Spleen (tissue), 11 donors: ENCODE data around the gene MAMLD1. TPM values are rescaled to one million over a fixed set of nuclear protein-coding genes. Genes with fewer than 3 reads are reported as not detected.

Source experiments
- DNase-seq: peaks from one replicate; pipeline ENCODE4 v3.0.0-alpha.2; 2020
- H3K27ac ChIP-seq, 8 donors: fragments of 200-600 bp; sonication (generic) in 7 of 8; 1 replicate in 4 of 8; 2 replicates in 4 of 8; pipeline versions ENCODE4 v1.5.0 to v1.8.0; 2016 to 2021; ENCODE audit warnings: inconsistent platforms in 4 of 8, mild to moderate bottlenecking in 4 of 8, moderate library complexity in 1 of 8
- H3K27me3 ChIP-seq, 7 donors: fragments of 200-600 bp; sonication (generic) in 6 of 7; replicated peaks in 1 of 7; 1 replicate in 4 of 7; 2 replicates in 3 of 7; pipeline versions ENCODE4 v1.5.0 to v1.8.0; 2016 to 2021; ENCODE audit warnings: inconsistent platforms in 3 of 7, mild to moderate bottlenecking in 1 of 7
- H3K36me3 ChIP-seq, 6 donors: fragments of 200-600 bp; sonication (generic) in 5 of 6; 1 replicate in 4 of 6; 2 replicates in 2 of 6; pipeline versions ENCODE4 v1.5.0 to v1.8.0; 2016 to 2021; ENCODE audit warnings: inconsistent platforms in 2 of 6
- H3K4me1 ChIP-seq, 6 donors: fragments of 200-600 bp; sonication (generic) in 5 of 6; 1 replicate in 3 of 6; 2 replicates in 3 of 6; pipeline versions ENCODE4 v1.5.0 to v1.8.0; 2016 to 2021; ENCODE audit warnings: inconsistent platforms in 3 of 6
- H3K4me3 ChIP-seq, 8 donors: fragments of 200-600 bp; sonication (generic) in 7 of 8; 1 replicate in 4 of 8; 2 replicates in 4 of 8; pipeline versions ENCODE4 v1.5.0 to v1.8.0; 2016 to 2021; ENCODE audit warnings: inconsistent platforms in 4 of 8, mild to moderate bottlenecking in 4 of 8, moderate library complexity in 2 of 8
- H3K9me3 ChIP-seq, 8 donors: fragments of 200-600 bp; sonication (generic) in 7 of 8; 1 replicate in 4 of 8; 2 replicates in 4 of 8; pipeline versions ENCODE4 v1.5.0 to v1.8.0; 2016 to 2021; ENCODE audit warnings: inconsistent platforms in 4 of 8
- CTCF ChIP-seq, 11 experiments: fragments of 200-600 bp in 7 of 11; fragments of 450-650 bp in 4 of 11; sonication (generic) in 4 of 11; IDR thresholded peaks in 8 of 11; conservative IDR thresholded peaks in 3 of 11; 1 replicate in 7 of 11; 2 replicates in 4 of 11; pipeline versions ENCODE4 v1.4.0 to v1.8.0; 2016 to 2021; ENCODE audit warnings: antibody characterized with exemption in 11 of 11, inconsistent platforms in 4 of 11, mild to moderate bottlenecking in 1 of 11
- POLR2A ChIP-seq, 3 donors: fragments of 450-650 bp; IDR thresholded peaks; one replicate each; pipeline ENCODE4 v1.5.1; 2017; ENCODE audit warnings: antibody characterized with exemption in 3 of 3, mild to moderate bottlenecking in 1 of 3
- POLR2AphosphoS5 ChIP-seq, 3 donors: sonication (generic); formaldehyde crosslinking; IDR thresholded peaks; one replicate each; pipeline ENCODE4 v1.5.1; 2017; ENCODE audit warnings: antibody characterized with exemption in 3 of 3
- WGBS, 5 donors: extraction: QIAGEN DNeasy Blood & Tissue Kit in 3 of 5; methylation state at CpG; one replicate each; pipeline versions ENCODE4 v1.1.5 to v1.1.7; 2013 to 2018; 5-methylcytosine and 5-hydroxymethylcytosine counted together
- intact Hi-C: fragments of 100-400 bp; cut with DNase I; formaldehyde crosslinking; loops from one replicate; pipeline ENCODE4 v1.15.0; 2023; ENCODE audit warnings: low total_unique reads
- polyA plus RNA-seq, 3 donors: library from polyadenylated mRNA; stranded (reverse); fragments of 200-250 nt; gene quantifications; one replicate each; pipeline ENCODE4 v1.2.1, GENCODE V29; 2013
- total RNA-seq, 7 donors: library from RNA; depleted of rRNA in 3 of 7; stranded (reverse); fragments of >200 nt in 3 of 7; fragmentation: NEBNext Ultra II Directional in 4 of 7; extraction: Animal tissue kit (Norgen Biotek cat#: 25700) in 4 of 7; gene quantifications; one replicate each; pipeline versions ENCODE4 v1.1.0 to v1.2.1, GENCODE V29; 2016 to 2021
- donor health status: healthy with polysubstance abuse.
- donor health status: DM: no; HTN: no; CAD: no; lungs with moderate emphysema.
- donor health status: DM: no; HTN: no; CAD: no.
- donor health status: Bipolar disorder and iron deficiency.
- donor health status: healthy.
- donor health status: DM: no; HTN: no; CAD: no.
- donor health status: DM: yes; HTN: yes; CAD: no.

Gene MAMLD1
- total and polyA plus RNA-seq, 10 donors = 1.2 to 7.3 (median 3.7) TPM

GRCh38 chrX:150364347-150365050 is 1.4 kb downstream of the MAMLD1 start:
- WGBS, 5 donors = 0 to 48% (median 17%) methylated on average over 52 to 66 of the region's 66 CpGs; no CpG with 5 or more reads in 1 of the 5 donors
- Histone ChIP-seq H3K27ac (peak overlapping the region in 7 of 8 donors; percentile 53 to 86 (median 75)), H3K9me3 (peaks cover 0 to 3% (median 0%) of the 10 kb centered on the region in 8 donors), H3K4me3 (peak overlapping the region; percentile 22 to 77 (median 52)), H3K27me3 (peaks cover 0 to 53% (median 14%) of the 10 kb centered on the region in 7 donors), H3K36me3 (no peaks in the 10 kb centered on the region), H3K4me1 (peaks cover 0 to 53% (median 26%) of the 10 kb centered on the region in 6 donors)
- peak; percentile 82 for DNase-seq
- no peak for TF ChIP-seq POLR2A (IDR thresholded peaks at IDR 0.05)
- TF ChIP-seq POLR2AphosphoS5 (IDR thresholded peaks at IDR 0.05) = no peak
- TF ChIP-seq CTCF (IDR thresholded peaks at IDR 0.05 in 8 of 11, conservative IDR thresholded peaks at IDR 0.05 in 3 of 11) = no peak
- intact Hi-C loops = no loop called here

GRCh38 chrX:150365051-150365989 is 2.2 kb downstream of the MAMLD1 start:
- Histone ChIP-seq H3K27ac (peak overlapping the region in 7 of 8 donors; percentile 53 to 86 (median 81)), H3K4me1 (peaks cover 0 to 53% (median 26%) of the 10 kb centered on the region in 6 donors), H3K9me3 (peaks cover 0 to 3% (median 0%) of the 10 kb centered on the region in 8 donors), H3K27me3 (peaks cover 0 to 52% (median 14%) of the 10 kb centered on the region in 7 donors), H3K36me3 (no peaks in the 10 kb centered on the region), H3K4me3 (peak overlapping the region; percentile 40 to 77 (median 52))
- TF ChIP-seq CTCF (IDR thresholded peaks at IDR 0.05 in 8 of 11, conservative IDR thresholded peaks at IDR 0.05 in 3 of 11) (peak in 9 of 11 experiments; percentile 17 to 76 (median 60)), POLR2A (IDR thresholded peaks at IDR 0.05) (no peak), POLR2AphosphoS5 (IDR thresholded peaks at IDR 0.05) (peak in 2 of 3 donors; percentile 66 to 71)
- peak; percentile 87 for DNase-seq
- intact Hi-C loops = no loop called here
- 0 to 43% (median 7%) methylated on average over 13 to 74 of the region's 75 CpGs for WGBS, 5 donors

GRCh38 chrX:150365990-150366911 is 3.1 kb downstream of the MAMLD1 start:
- H3K27ac ChIP-seq = peak overlapping the region in 7 of 8 donors; percentile 53 to 86 (median 81)
- H3K36me3 ChIP-seq = no peaks in the 10 kb centered on the region
- WGBS, 5 donors = 2 to 38% (median 4%) methylated on average over 24 of the region's 24 CpGs
- peak; percentile 70 for DNase-seq
- TF ChIP-seq POLR2A (IDR thresholded peaks at IDR 0.05) = no peak
- TF ChIP-seq POLR2AphosphoS5 (IDR thresholded peaks at IDR 0.05) = no peak
- no peak for TF ChIP-seq CTCF (IDR thresholded peaks at IDR 0.05 in 8 of 11, conservative IDR thresholded peaks at IDR 0.05 in 3 of 11)
- H3K27me3 ChIP-seq = peaks cover 0 to 42% (median 10%) of the 10 kb centered on the region in 7 donors
- peaks cover 0 to 3% (median 0%) of the 10 kb centered on the region in 8 donors for H3K9me3 ChIP-seq
- peaks cover 0 to 49% (median 24%) of the 10 kb centered on the region in 6 donors for H3K4me1 ChIP-seq
- intact Hi-C loops = no loop called here
- peak overlapping the region; percentile 1 to 77 (median 52) for H3K4me3 ChIP-seq
